Kidney (tissue), 14 donors: ENCODE results near the gene TRIO. TPM values are rescaled to one million over a fixed set of nuclear protein-coding genes. Genes with fewer than 3 reads are reported as not detected.

Experiments used
- DNase-seq, 5 donors: peaks; one replicate each; pipeline ENCODE4 v3.0.0-alpha.2; 2013 to 2020
- FAIRE-seq: peaks from 2 replicates; lab custom pipeline; 2012; peaks lifted over from hg19 to GRCh38; lab: Jason Lieb, UNC
- H3K27ac ChIP-seq, 2 donors: one replicate each; pipeline ENCODE4 v1.7.0; 2013; ENCODE audit warnings: low read depth in 2 of 2, low read length in 2 of 2, inconsistent platforms in 1 of 2
- H3K27me3 ChIP-seq: one replicate; pipeline ENCODE4 v1.7.1; 2013; ENCODE audit warnings: low read length, inconsistent platforms; ENCODE audit not compliant: control insufficient read depth, insufficient read depth
- H3K36me3 ChIP-seq, 3 donors: one replicate each; pipeline versions ENCODE4 v1.7.0 to v1.7.1; 2013; ENCODE audit warnings: low read length in 3 of 3, control low read depth in 1 of 3, inconsistent platforms in 1 of 3; ENCODE audit not compliant: insufficient read depth in 3 of 3, control insufficient read depth in 2 of 3
- H3K4me1 ChIP-seq, 3 donors: one replicate each; pipeline versions ENCODE4 v1.7.0 to v1.7.1; 2013; ENCODE audit warnings: low read length in 3 of 3, inconsistent platforms in 1 of 3, low read depth in 1 of 3; ENCODE audit not compliant: control insufficient read depth in 2 of 3, insufficient read depth in 2 of 3
- H3K4me3 ChIP-seq, 3 donors: one replicate each; pipeline versions ENCODE4 v1.7.0 to v1.8.1; 2013; ENCODE audit warnings: low read length in 3 of 3, control low read depth in 1 of 3, inconsistent platforms in 1 of 3
- H3K9ac ChIP-seq, 3 donors: one replicate each; pipeline versions ENCODE4 v1.7.0 to v1.7.1; 2013; ENCODE audit warnings: low read length in 3 of 3, control low read depth in 1 of 3, inconsistent platforms in 1 of 3
- H3K9me3 ChIP-seq, 3 donors: one replicate each; pipeline versions ENCODE4 v1.7.0 to v1.7.1; 2013; ENCODE audit warnings: low read length in 3 of 3, control low read depth in 1 of 3, inconsistent platforms in 1 of 3; ENCODE audit not compliant: control insufficient read depth in 2 of 3, insufficient read depth in 1 of 3
- CTCF ChIP-seq: IDR thresholded peaks from 3 replicates; pipeline ENCODE4 v1.5.1; 2012; ENCODE audit warnings: mild to moderate bottlenecking, moderate library complexity, borderline replicate concordance; ENCODE audit not compliant: insufficient read depth; ENCODE audit errors: extremely low read depth
- intact Hi-C: fragments of 100-400 bp; cut with DNase I; formaldehyde crosslinking; loops from one replicate; pipeline ENCODE4 v1.11.1; 2022
- polyA plus RNA-seq: library from polyadenylated mRNA; stranded (reverse); fragments of 350-450 nt; fragmentation: Illumina TruSeq; extraction: RNeasy Lipid Tissue Mini Kit (QIAGEN cat#74804); gene quantifications from one replicate; pipeline ENCODE4 v1.2.3, GENCODE V29; 2014; ENCODE audit warnings: low read depth, low replicate concordance; ENCODE audit not compliant: insufficient read depth
- total RNA-seq: library from RNA; stranded (reverse); fragmentation: NEBNext Ultra II Directional; extraction: Animal tissue kit (Norgen Biotek cat#: 25700); gene quantifications from one replicate; pipeline ENCODE4 v1.2.1, GENCODE V29; 2021
- donor health status: control.
- donor health status: control.
- donor health status: control.
- donor health status: control.
- donor health status: control.
- donor health status: DM: yes; HTN: yes; CAD: no.
- donor health status: Normal renal cell carcinoma (clear cell type).

The TRIO gene
- total and polyA plus RNA-seq, 2 donors from 2014 or later, result 9.5 to 149 TPM

- no peak overlapping the region for H3K4me3 ChIP-seq
- no peak overlapping the region for H3K9ac ChIP-seq
- DNase-seq, result no peak
- H3K36me3 ChIP-seq, result peaks cover 0 to 20% (median 7%) of the 10 kb centered on the region in 3 donors
- no peak for FAIRE-seq
- no peak for TF ChIP-seq CTCF
- intact Hi-C loops, result no loop called here
- H3K27ac ChIP-seq, result no peak overlapping the region
- H3K27me3 ChIP-seq, result no peaks in the 10 kb centered on the region
- H3K9me3 ChIP-seq, result no peaks in the 10 kb centered on the region
- H3K4me1 ChIP-seq, result peaks cover 0 to 3% (median 0%) of the 10 kb centered on the region in 3 donors
Observed at GRCh38 chr5:14355391-14355790, 212.2 kb downstream of the TRIO start.

DNA sequence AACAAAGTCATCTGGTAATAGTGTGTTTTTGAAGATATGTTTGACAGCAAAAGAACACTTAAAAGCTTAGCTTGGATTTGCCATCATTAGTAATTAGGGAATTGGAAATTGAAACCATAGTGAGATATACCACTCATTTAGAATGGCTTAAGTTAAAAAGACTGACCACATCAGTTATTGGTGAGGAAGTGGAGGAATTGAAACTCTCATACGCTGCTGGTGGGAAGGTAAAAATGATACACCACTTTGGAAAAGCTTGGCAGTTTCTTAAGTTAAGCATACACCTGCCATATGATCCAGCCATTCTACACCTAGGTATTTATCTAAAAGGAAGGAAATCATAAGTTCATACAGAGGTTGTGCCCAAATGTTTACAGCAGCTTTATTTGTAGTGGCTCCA lies 213.2 kb downstream of the TRIO start:
- intact Hi-C loops, result no loop called here
- no peak overlapping the region for H3K4me3 ChIP-seq
- no peak for FAIRE-seq
- no peaks in the 10 kb centered on the region for H3K9me3 ChIP-seq
- no peak for TF ChIP-seq CTCF
- H3K27me3 ChIP-seq, result no peaks in the 10 kb centered on the region
- peaks cover 0 to 3% (median 0%) of the 10 kb centered on the region in 3 donors for H3K4me1 ChIP-seq
- H3K9ac ChIP-seq, result no peak overlapping the region
- H3K36me3 ChIP-seq, result peaks cover 0 to 23% (median 10%) of the 10 kb centered on the region in 3 donors
- no peak for DNase-seq
- no peak overlapping the region for H3K27ac ChIP-seq

- no peaks in the 10 kb centered on the region for H3K27me3 ChIP-seq
- H3K4me1 ChIP-seq, result peaks cover 0 to 3% (median 0%) of the 10 kb centered on the region in 3 donors
- H3K9ac ChIP-seq, result no peak overlapping the region
- no peak overlapping the region for H3K4me3 ChIP-seq
- FAIRE-seq (no peak), DNase-seq (no peak)
- peaks cover 0 to 23% (median 10%) of the 10 kb centered on the region in 3 donors for H3K36me3 ChIP-seq
- TF ChIP-seq CTCF, result no peak
- no peaks in the 10 kb centered on the region for H3K9me3 ChIP-seq
- intact Hi-C loops, result no loop called here
- no peak overlapping the region for H3K27ac ChIP-seq
Observed at GRCh38 chr5:14357441-14357840, 214.3 kb downstream of the TRIO start.

- H3K36me3 ChIP-seq, result peaks cover 0 to 23% (median 10%) of the 10 kb centered on the region in 3 donors
- intact Hi-C loops, result no loop called here
- TF ChIP-seq CTCF, result no peak
- no peaks in the 10 kb centered on the region for H3K27me3 ChIP-seq
- no peak overlapping the region for H3K9ac ChIP-seq
- peaks cover 0 to 3% (median 0%) of the 10 kb centered on the region in 3 donors for H3K4me1 ChIP-seq
- peak in 1 of 5 donors; percentile 24 for DNase-seq
- H3K9me3 ChIP-seq, result no peaks in the 10 kb centered on the region
- no peak overlapping the region for H3K4me3 ChIP-seq
- no peak overlapping the region for H3K27ac ChIP-seq
- FAIRE-seq, result no peak
Observed at GRCh38 chr5:14357851-14358250, 214.7 kb downstream of the TRIO start.
